Neural progenitor cell (in vitro differentiated cells): ENCODE data around the gene CDH10. TPM values are rescaled to one million over a fixed set of nuclear protein-coding genes. Genes with fewer than 3 reads are reported as not detected.

Experiments
- DNase-seq: peaks from one replicate; pipeline ENCODE4 v3.0.0-alpha.2; 2016; ENCODE audit warnings: low spot score
- H2AFZ ChIP-seq: fragments of 200-600 bp; sonication (generic); replicated peaks from 2 replicates; pipeline ENCODE4 v1.6.1; 2016; ENCODE audit warnings: antibody characterized with exemption
- H3F3A ChIP-seq: fragments of 200-600 bp; sonication (generic); 2 replicates; pipeline ENCODE4 v1.6.1; 2016; ENCODE audit warnings: antibody characterized with exemption, low read depth
- H3K27ac ChIP-seq: fragments of 200-600 bp; sonication (generic); 2 replicates; pipeline ENCODE4 v1.5.1; 2016; ENCODE audit warnings: mild to moderate bottlenecking
- H3K27me3 ChIP-seq: fragments of 200-600 bp; sonication (generic); 2 replicates; pipeline ENCODE4 v1.6.1; 2016; ENCODE audit warnings: mild to moderate bottlenecking, moderate library complexity
- H3K36me3 ChIP-seq: fragments of 200-600 bp; sonication (generic); 2 replicates; pipeline ENCODE4 v1.5.1; 2016
- H3K4me1 ChIP-seq: fragments of 200-600 bp; sonication (generic); 2 replicates; pipeline ENCODE4 v1.6.1; 2016; ENCODE audit warnings: mixed run types
- H3K4me2 ChIP-seq: fragments of 200-600 bp; sonication (generic); 2 replicates; pipeline ENCODE4 v1.6.1; 2016
- H3K4me3 ChIP-seq: fragments of 200-600 bp; sonication (generic); 2 replicates; pipeline ENCODE4 v1.5.1; 2016
- H3K79me2 ChIP-seq: fragments of 200-600 bp; sonication (generic); 2 replicates; pipeline ENCODE4 v1.6.1; 2016; ENCODE audit warnings: low read depth
- H3K9ac ChIP-seq: fragments of 200-600 bp; sonication (generic); 2 replicates; pipeline ENCODE4 v1.6.1; 2016
- H3K9me3 ChIP-seq: fragments of 200-600 bp; sonication (generic); 2 replicates; pipeline ENCODE4 v1.5.1; 2016; ENCODE audit warnings: low read depth
- H4K20me1 ChIP-seq: fragments of 200-600 bp; sonication (generic); 2 replicates; pipeline ENCODE4 v1.6.1; 2016; ENCODE audit warnings: low read depth
- H3K27ac Mint-ChIP-seq: 3 replicates; pipeline ENCODE4 v1.8.0; 2021; ENCODE audit warnings: mixed read lengths
- H3K27me3 Mint-ChIP-seq: 2 replicates; pipeline ENCODE4 v1.8.0; 2022; ENCODE audit warnings: low read depth, mild to moderate bottlenecking, inconsistent platforms, moderate library complexity, mixed read lengths; ENCODE audit not compliant: insufficient read depth
- H3K36me3 Mint-ChIP-seq: 3 replicates; pipeline ENCODE4 v1.8.0; 2021; ENCODE audit warnings: mixed read lengths
- H3K4me1 Mint-ChIP-seq: 3 replicates; pipeline ENCODE4 v1.8.0; 2021; ENCODE audit warnings: mixed read lengths
- H3K4me3 Mint-ChIP-seq: 3 replicates; pipeline ENCODE4 v1.8.0; 2021; ENCODE audit warnings: mild to moderate bottlenecking, moderate library complexity, mixed read lengths
- H3K9me3 Mint-ChIP-seq: 3 replicates; pipeline ENCODE4 v1.8.0; 2020; ENCODE audit warnings: mixed read lengths
- EZH2 ChIP-seq: fragments of 200-600 bp; sonication (generic); IDR thresholded peaks from 2 replicates; pipeline ENCODE4 v1.6.1; 2017; ENCODE audit warnings: antibody characterized with exemption, mild to moderate bottlenecking, moderate library complexity
- EZH2phosphoT487 ChIP-seq: fragments of 200-600 bp; sonication (generic); IDR thresholded peaks from 2 replicates; pipeline ENCODE4 v1.6.1; 2017; ENCODE audit warnings: antibody characterized with exemption
- total RNA-seq: library from RNA; depleted of rRNA; stranded (reverse); fragments of >200 nt; gene quantifications from 2 replicates; pipeline ENCODE4 v1.2.3, GENCODE V29; 2015; ENCODE audit warnings: low replicate concordance
- TF ChIP-seq, protein P1 (sequence below): fragments of 200-600 bp; sonication (generic); IDR thresholded peaks from 2 replicates; pipeline ENCODE4 v1.5.1; 2017; ENCODE audit warnings: antibody characterized with exemption, mild to moderate bottlenecking

Gene CDH10
- total RNA-seq, 1 donor from 2014 or later = 0.19 TPM

DNA sequence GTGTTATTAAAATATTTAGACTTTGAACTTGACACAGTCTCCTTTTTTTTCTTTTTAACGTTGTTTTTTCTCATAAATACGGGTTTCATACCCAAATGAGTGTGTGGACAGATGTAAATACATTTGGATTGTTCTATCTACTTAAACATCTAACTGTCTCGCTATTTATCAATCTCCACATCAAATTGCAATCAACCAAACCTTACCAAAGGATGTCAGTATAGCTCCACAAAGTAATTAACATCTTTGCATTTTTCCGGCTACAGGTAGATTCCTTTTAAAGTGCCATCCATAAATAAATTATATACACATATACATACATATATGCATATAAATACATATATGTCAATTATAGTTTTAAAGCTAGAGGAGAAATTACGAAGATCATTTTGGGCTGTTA, 705 bp upstream of the CDH10 start:
- Mint-ChIP-seq H3K4me1 (peaks cover 52% of the 10 kb centered on the region), H3K27me3 (no peaks in the 10 kb centered on the region), H3K36me3 (no peaks in the 10 kb centered on the region), H3K27ac (peak overlapping the region; percentile 29), H3K4me3 (peak overlapping the region; percentile 87), H3K9me3 (peaks cover 3% of the 10 kb centered on the region)
- no peak for DNase-seq
- no peaks in the 10 kb centered on the region for H4K20me1 ChIP-seq
- no peak for TF ChIP-seq EZH2
- TF ChIP-seq EZH2phosphoT487 = no peak
- TF ChIP-seq, protein P1, sequence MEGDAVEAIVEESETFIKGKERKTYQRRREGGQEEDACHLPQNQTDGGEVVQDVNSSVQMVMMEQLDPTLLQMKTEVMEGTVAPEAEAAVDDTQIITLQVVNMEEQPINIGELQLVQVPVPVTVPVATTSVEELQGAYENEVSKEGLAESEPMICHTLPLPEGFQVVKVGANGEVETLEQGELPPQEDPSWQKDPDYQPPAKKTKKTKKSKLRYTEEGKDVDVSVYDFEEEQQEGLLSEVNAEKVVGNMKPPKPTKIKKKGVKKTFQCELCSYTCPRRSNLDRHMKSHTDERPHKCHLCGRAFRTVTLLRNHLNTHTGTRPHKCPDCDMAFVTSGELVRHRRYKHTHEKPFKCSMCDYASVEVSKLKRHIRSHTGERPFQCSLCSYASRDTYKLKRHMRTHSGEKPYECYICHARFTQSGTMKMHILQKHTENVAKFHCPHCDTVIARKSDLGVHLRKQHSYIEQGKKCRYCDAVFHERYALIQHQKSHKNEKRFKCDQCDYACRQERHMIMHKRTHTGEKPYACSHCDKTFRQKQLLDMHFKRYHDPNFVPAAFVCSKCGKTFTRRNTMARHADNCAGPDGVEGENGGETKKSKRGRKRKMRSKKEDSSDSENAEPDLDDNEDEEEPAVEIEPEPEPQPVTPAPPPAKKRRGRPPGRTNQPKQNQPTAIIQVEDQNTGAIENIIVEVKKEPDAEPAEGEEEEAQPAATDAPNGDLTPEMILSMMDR = no peak
- peaks cover 8% of the 10 kb centered on the region for H3K4me1 ChIP-seq
- H3K79me2 ChIP-seq = no peaks in the 10 kb centered on the region
- H3K4me2 ChIP-seq = peak overlapping the region; percentile 73
- H3K27ac ChIP-seq = no peak overlapping the region
- peaks cover 18% of the 10 kb centered on the region for H3F3A ChIP-seq
- no peaks in the 10 kb centered on the region for H3K36me3 ChIP-seq
- H3K4me3 ChIP-seq = peak overlapping the region; percentile 40
- no peak overlapping the region for H2AFZ ChIP-seq
- H3K9ac ChIP-seq = no peak overlapping the region
- no peaks in the 10 kb centered on the region for H3K9me3 ChIP-seq
- H3K27me3 ChIP-seq = no peaks in the 10 kb centered on the region

DNA sequence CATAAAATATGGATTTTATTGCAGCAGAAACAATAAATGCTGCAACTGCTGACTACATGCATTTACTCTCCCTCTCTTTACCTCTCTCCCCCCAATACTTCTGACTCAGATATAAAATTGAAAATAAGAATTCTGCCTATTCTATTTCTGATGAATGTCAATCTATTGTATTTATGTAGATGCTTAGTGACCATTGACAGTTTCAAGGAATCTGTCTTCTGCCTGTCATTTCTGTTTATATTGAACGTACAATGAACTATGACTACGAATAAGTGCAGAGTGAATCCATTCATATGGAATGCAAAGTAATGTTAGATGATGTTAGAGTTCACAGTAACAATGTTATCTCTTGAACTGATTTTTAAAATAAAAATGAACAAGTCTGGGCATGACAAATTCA, 898 bp downstream of the CDH10 start:
- Mint-ChIP-seq H3K9me3 (peaks cover under 1% of the 10 kb centered on the region), H3K27me3 (no peaks in the 10 kb centered on the region), H3K4me1 (peaks cover 45% of the 10 kb centered on the region), H3K27ac (peak overlapping the region; percentile 85), H3K36me3 (no peaks in the 10 kb centered on the region), H3K4me3 (peak overlapping the region; percentile 87)
- Histone ChIP-seq H3K9ac (no peak overlapping the region), H4K20me1 (no peaks in the 10 kb centered on the region), H3K27me3 (no peaks in the 10 kb centered on the region), H3K36me3 (no peaks in the 10 kb centered on the region), H3K4me3 (no peak overlapping the region), H3K4me2 (peak overlapping the region; percentile 73), H3K79me2 (no peaks in the 10 kb centered on the region), H3F3A (peaks cover 18% of the 10 kb centered on the region), H2AFZ (no peak overlapping the region), H3K4me1 (peaks cover 8% of the 10 kb centered on the region), H3K9me3 (no peaks in the 10 kb centered on the region), H3K27ac (no peak overlapping the region)
- no peak for TF ChIP-seq EZH2
- TF ChIP-seq, protein P1 = no peak
- no peak for TF ChIP-seq EZH2phosphoT487
- DNase-seq = no peak

DNA sequence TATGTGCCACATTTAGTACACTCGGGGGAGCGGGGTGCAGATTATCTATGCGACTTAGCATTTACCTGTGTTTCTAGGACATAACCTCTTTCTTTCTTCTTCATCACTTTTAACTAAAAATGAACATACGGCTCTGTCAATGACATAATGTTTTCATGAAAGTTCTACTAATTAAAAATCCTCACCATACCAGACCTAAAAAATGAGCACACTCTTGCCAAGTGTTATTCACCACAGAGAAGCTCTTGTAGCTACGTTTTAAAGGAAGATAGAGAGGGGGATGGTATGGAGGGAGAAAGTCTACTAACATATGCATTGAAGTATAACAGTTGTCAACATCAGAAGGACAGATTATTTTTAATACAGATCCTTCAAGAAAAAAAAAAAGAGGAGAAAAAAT, 1.6 kb downstream of the CDH10 start:
- Mint-ChIP-seq H3K4me1 (peaks cover 40% of the 10 kb centered on the region), H3K9me3 (no peaks in the 10 kb centered on the region), H3K27me3 (no peaks in the 10 kb centered on the region), H3K4me3 (peak overlapping the region; percentile 87), H3K27ac (peak overlapping the region; percentile 50), H3K36me3 (no peaks in the 10 kb centered on the region)
- no peaks in the 10 kb centered on the region for H3K9me3 ChIP-seq
- no peaks in the 10 kb centered on the region for H3K27me3 ChIP-seq
- peaks cover 18% of the 10 kb centered on the region for H3F3A ChIP-seq
- no peaks in the 10 kb centered on the region for H3K79me2 ChIP-seq
- H3K36me3 ChIP-seq = no peaks in the 10 kb centered on the region
- H3K27ac ChIP-seq = no peak overlapping the region
- no peak overlapping the region for H3K4me3 ChIP-seq
- H4K20me1 ChIP-seq = no peaks in the 10 kb centered on the region
- peaks cover 8% of the 10 kb centered on the region for H3K4me1 ChIP-seq
- no peak overlapping the region for H3K4me2 ChIP-seq
- no peak overlapping the region for H2AFZ ChIP-seq
- TF ChIP-seq EZH2 (no peak), EZH2phosphoT487 (no peak)
- TF ChIP-seq, protein P1 = no peak
- DNase-seq = no peak
- no peak overlapping the region for H3K9ac ChIP-seq
